Activated CD4-positive, alpha-beta T cell treated with anti-CD3 and anti-CD28 coated beads for 24 hours (primary cell): ENCODE data around the gene DMPK.

Experiments used
- DNase-seq, 2 donors: peaks; one replicate each; pipeline ENCODE4 v3.0.0-alpha.2; 2020; ENCODE audit warnings: low read depth in 2 of 2

The DMPK gene

DNA sequence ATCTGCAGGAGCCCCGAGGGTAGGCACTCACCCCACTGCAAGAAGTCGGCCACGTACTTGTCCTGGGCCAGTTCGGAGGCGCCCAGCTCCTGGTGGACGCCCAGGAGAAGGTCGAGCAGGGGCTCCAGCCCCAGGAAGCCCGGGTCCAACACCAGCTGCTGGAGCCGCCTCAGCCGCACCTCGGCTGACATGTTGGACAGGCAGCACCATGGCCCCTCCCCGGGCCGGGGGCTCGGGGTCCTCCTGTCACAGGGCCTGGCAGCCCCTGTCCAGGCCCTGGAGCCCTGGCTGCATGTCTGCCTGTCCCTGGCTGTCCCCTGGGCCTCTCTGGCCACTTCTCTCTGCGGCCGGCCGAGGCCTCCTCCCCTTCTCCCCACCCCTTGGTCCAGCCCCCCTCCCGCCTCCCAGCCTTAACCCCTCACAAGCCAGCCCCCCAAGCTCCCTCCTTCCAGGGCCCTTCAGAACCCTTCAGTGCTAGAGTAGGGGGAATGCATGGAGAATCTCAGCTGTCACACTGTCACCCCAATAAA, at the start of gene DMPK:
TSS of gene DMPK (minus strand) at position 329 of the 530 bp plus-strand sequence. CDS start at position 191, 138 bp downstream.
- DNase-seq = no peak

DNA sequence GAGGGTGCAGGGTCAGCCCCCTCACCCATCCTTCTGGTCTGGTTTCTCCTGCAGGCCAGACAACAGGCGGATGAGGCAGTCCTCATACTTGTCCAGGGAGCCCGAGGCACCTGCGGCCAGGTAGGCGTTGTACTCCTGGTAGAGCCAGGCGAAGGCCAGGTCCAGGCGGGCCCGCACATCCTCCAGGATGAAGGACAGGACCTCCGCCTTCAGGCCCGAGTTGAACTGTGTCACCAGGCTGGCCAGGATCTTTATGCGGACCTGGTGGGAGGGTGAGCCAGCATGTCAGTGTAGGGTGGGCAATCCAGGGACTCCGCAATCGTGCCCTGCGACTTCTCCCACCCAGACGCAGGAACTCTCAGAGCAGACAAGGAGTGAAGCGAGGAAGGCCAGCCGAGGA, 46.7 kb upstream of the DMPK start:
- DNase-seq = no peak

DNA sequence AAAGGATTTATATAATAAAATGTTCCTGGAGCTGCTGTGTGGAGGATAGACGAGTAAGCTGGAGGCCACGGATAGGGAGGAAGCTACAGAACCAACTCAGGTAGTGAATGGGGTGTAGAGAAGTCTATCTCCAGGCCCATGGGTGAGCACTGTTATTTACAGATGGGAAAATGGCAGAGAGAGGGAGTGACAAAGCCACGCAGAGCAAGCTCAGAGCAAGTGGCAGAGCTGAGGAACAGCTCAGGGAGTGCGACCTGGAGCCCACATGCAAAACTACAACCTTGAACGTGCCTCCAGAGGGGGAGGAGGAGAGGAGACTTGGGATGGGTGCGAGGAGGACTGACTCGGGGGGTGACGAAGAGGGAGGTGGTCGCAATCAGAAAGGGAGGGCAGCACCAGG, 46.2 kb upstream of the DMPK start:
- DNase-seq = no peak

DNA sequence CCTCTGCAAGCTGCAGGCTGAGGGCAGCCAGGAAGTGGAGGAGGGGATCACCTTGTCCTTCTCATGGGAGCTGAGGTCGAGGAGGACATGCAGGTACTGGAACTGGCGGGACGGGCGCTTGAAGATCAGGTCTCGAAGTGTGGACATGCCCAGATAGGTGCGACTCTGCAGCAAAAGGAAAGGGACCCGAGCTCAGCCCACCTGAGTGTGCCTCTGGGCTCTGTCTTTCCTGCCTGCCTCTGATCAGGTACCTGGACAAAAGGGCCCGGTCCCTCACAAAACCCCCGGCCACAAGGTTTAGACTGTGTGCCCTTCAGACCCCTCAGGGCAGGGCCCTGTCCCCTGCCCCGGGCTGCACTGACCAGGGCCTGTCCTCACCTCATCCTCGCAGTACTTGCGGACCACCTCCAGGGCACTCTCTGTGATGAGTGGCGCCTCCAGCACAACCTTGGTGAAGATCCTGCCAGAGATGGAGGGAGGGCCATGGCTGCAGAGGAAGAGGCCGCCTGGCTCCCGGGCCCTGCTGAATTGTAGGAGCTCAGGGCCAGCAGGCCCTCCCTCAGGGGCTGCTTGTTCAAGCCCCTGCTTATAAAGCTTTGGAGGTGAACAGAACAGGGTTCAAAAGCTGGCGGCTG, 45.3 kb upstream of the DMPK start:
- DNase-seq = no peak

GRCh38 chr19:45826934-45827333, 44.6 kb upstream of the DMPK start:
- DNase-seq = no peak

DNA sequence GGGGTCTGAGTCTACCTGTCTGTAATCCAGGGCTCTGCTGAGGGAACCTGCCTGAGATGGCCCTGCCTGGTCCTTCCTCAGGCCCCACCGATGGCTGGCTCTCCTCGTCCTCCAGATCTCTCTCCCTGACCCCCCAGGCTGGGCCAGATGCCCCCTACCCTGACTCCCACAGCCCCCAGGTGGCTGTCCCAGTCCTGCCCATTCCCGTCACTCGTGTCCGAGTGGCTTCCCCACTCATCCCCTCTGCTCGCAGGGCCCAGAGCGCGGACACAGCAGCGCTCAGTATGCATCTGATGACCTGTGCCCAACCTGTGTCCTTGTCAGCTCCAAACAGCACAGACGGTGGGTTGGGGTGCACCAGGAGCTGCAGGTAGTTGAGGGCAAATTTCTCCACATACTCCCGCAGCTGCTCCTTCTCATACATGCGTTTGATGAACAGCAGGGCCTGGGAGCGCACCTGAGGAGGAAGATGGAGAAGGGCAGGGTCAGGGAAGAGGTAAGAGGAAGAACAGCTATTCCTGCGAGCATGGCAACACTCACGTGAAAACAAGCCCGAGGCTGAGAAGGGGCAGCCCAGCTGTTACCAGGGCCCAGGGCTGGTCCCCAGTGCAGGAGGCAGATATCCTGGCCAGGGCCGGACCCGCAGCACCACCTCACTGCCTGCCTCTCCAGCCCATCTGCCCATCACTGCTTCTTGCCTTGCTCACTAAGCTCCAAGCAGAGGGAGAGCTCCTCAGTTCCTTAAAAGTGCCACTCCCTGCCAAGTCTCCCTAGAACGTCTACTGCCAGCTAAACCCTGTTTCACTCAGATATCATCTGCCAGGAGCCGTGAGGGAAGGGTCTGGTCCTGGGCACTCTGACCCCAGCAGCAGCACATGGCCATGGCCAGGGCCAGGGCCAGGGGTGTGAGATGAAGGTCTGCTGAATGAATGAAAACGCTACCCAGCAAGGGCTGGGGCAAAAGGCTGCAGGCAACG, 43.9 kb upstream of the DMPK start:
- DNase-seq = no peak

DNA sequence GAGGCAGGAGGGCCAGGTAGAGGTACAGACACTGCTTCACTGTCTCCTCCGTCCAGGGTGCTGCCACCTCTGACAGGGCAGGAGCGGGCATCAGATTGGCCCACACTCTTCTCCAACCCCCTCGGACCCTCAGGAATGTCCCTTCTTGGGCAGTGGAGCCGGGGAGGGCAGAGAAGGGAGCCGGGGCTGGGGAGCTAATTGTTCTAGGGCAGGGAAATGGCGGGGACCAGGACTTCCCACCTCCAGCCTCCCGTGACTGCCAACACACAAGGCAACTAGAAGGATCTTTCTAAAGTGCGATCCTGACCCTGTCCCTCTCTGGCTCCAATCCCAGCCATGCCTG, 42.9 kb upstream of the DMPK start:
- DNase-seq = no peak

GRCh38 chr19:45824531-45825262, 42.4 kb upstream of the DMPK start:
- DNase-seq = no peak

DNA sequence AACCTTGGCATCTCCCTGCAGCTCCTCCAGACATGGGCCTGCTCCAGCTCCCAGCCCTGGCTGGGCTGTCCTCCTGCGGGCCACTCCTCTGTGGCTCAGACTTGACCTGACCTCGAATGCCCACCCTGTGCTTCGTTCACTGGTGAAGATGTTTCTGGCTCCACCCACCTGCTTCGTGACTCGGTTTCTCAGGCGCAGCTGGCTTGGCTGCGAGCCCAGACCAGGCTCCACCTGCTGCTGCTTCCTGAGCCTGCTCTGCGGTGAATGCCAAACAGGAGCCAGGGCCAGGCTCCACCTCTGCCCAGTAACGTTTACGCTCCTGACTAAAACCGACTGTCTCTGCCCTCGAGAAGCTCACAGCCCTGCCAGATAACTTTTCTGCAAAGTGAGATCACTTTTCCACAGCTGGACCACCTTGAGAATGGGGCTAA, 41.8 kb upstream of the DMPK start:
- no peak for DNase-seq

DNA sequence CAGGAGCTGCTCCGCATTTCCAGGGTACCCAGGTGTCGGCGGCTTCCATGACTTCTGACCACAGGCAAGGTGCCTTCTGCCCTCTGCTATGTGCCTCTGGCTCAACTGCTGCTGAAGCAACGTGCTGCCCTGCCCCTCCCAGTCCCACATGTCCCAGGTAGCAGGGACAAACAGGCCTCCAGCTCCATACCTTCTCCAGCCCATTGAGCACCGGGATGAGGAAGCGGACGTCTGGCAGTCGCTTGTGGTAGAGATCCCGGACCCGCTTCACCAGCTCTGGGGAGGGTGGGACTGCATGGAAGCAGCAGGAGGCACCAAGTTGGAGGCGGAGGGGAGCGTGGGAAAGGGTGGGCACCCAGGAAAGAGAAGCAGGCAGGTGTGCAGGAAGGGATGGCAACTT, 40.9 kb upstream of the DMPK start:
- DNase-seq = no peak

DNA sequence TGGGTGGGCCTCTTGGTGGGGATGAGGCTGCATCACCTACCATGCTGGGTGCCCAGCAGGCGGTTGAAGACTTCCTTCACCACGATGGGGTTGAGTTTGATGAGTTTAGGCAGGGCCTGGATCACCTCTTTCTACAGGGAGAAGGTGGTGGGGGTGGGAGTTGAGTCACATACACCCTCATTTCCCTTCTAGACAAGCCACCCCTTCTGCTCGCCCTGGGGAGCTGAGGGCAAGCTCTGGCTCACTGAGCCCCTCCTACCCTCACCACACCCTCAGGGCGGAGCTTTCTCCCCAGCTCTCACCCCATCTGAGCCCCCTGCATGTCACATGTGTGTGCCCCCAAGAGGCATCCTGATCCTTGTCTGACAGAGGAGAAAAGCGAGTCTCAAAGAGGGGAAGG, 40.4 kb upstream of the DMPK start:
- no peak for DNase-seq

DNA sequence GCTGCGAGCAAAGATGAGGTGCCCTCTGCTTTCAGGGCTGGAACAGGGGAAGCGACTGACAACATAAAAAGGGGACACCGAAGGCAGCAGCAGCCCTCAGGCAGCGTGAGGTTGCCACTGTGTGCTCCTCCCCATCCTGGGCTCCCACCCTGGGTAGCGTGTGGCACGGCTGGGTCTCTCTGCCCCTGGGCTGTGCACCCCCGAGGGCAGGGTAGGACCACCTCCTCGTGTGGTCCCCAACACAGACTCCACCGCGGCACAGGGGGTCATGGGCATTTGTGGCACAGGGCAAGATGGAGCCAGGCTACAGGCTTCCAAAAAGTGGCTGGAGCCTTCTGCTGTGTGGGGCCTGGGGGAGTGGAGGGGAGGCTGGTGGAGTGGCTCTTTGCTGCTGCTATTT, 39.3 kb upstream of the DMPK start:
- DNase-seq = no peak

GRCh38 chr19:45821103-45821521, 38.8 kb upstream of the DMPK start:
- DNase-seq = no peak

- no peak for DNase-seq
Observed at GRCh38 chr19:45820413-45821102, 38.3 kb upstream of the DMPK start.

DNA sequence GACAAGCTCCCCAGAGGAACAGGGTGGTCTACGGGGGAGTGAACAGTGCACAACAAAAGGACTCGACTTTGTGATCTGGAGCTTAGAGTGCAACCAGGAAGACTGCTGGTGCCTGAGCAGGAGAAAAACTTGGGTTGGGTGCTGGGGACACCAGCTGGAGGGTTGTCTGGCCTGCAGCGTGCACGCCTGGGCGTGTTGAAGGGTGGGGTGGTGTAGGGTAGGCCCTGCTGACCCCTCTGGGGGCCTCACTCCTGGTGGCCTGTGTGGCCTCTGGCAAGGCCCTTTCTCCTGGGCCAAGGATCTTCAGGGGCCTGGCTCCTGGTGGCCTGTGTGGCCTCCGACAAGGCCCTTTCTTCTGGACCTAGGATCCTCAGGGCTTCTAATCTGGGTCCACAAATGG, 37.5 kb upstream of the DMPK start:
- DNase-seq = no peak

DNA sequence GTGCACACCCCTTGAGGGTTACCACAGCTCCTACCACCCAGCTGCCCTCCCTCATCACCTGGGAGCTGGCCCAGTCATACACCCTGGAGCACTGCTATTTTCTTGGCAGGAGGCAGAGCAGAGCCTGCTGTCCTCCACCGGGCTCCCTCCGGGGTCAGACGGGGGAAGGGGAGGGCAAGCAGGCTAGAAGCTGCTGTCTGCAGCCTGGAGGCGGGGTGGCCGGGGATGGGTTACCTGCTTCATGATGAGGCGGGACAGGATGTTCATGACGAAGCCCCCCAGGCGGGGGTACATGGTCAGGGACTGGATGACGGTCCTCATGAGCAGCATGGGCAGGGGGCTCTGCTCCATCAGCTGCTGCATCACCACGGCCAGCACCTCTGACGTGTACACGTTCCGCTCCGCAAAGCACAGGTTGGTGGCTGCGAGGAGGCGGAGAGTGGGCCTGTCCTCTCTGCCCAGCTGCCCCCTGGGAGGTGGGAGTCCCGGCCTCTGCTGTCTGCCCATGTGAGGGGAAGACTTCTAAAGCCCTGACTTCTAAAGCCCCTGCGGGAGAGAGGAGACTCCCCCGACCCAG, 35.5 kb upstream of the DMPK start:
- DNase-seq = no peak

GRCh38 chr19:45817010-45817724, 34.9 kb upstream of the DMPK start:
- DNase-seq = peak; percentile 97 to 98

DNA sequence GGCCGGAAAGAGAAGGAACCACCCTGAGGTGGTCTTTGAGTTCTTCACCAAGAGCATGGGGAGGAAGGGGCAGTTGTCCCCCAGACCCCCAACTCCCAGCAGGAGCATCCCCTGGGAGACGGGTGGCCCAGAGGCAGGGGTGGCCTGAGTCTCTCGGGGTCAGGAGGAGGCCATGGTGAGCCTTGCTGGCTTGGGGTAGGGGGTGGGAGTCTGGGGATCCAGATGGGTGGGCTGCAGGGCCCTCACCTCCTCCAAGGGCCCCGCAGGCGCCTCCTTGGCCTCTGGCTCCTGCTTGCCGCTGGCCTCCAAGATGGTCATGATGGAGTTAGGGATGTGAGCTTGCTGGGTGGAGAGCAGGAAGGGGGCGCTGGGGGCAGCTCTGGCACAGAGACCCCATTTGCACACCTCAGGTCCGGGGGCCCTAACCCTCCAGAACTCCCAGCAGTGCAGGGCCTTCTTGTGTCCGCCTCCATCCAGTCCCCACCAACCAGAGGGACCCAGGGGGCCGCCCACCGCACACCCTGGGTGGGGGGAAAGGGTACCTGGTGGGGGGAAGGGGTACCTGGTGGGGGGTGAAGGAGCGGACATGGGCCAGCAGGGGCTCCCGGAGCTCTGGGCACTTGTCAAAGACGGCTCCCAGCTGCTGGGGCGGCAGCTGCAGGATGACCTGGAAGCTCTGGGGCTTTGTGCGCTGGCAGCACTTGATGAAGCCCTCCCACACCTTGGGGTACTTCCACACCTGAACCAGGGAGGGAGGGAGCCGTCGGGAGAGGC, 34.1 kb upstream of the DMPK start:
- DNase-seq = no peak

DNA sequence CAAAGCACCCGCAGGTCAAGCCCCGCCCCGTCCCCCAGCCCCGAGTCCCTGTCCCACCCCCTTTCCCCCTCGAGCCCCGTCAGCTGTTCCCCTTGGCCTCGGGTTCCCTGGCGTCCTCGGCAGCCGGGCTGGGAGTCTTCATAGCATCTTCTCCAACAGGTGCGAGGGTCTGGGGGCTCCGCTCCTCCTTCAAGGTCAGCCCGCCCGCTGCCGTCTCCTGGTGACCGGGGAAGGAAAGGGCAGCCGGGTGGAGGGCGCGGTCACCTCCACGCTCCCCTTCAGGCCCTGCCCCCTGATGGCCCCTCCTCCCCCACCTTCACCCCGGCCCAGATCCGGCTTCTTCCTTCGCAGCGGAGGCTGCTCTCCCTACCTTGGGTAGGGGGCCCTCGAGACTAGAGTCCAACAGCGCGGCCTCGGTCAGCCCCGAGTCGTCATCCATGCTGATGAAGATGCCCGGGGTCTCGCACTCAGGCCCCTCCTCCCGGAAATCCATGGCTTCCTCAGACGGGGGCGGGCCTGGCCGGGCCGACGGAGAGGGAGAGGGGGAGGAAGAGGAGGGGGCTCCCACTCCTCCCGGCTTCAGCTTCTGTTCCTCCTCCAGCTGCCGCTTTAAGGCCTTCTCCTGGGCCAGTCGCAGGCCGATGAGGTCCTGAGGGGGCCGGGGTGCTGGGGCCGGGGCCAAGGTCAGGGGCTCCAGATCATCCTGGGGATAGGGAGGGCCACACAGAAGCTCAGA, 33.4 kb upstream of the DMPK start:
- DNase-seq = no peak
